Retina (tissue), 1 donor: ENCODE data around the gene PAX8.
A peak's percentile ranks its signal among the peaks of the same experiment; 100 is the strongest.

Experiments used
- DNase-seq: peaks from one replicate; pipeline ENCODE4 v3.0.0-alpha.2; 2016

The PAX8 gene

GRCh38 chr2:113264713-113265403 lies 13.9 kb downstream of the PAX8 start:
- DNase-seq, result no peak

DNA sequence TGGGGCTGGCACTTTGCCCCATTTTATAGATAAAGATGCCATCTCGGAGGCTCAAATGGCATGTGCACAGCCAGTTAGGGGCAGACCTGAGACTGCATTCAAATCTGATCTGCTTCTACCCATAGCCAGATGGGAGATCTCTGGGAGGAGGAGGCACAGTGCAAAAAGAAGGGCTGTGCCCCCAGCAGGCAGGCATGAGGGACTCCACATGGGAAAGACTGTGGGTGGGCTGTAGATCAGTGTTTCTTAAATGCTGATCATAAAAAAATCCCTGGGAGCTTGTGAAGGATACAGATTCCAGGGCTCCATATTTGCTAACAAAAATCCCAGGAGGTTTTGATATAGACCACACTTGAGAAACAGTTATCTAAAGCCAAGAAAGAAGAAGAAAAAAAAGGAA lies 15.2 kb downstream of the PAX8 start:
- no peak for DNase-seq

DNA sequence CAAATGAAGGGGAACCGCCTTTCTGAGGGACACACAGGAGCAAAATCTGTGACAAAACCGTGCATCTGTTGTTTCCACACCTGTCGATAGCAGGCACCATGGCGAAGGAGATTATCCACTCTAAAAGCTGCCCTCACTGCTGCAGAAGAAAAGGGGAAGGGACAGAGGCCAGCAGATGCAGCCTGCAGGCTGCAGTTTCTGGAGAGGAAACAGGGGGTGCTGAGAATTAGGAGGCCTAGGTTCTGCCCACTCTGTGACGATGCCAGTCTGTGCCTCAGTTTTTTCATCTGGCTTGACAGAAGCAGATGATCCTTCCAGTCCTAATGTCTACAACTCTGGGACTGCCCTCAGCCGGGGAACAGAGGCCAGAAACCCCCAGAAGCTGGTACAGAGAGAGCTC lies 17.7 kb downstream of the PAX8 start:
- no peak for DNase-seq

DNA sequence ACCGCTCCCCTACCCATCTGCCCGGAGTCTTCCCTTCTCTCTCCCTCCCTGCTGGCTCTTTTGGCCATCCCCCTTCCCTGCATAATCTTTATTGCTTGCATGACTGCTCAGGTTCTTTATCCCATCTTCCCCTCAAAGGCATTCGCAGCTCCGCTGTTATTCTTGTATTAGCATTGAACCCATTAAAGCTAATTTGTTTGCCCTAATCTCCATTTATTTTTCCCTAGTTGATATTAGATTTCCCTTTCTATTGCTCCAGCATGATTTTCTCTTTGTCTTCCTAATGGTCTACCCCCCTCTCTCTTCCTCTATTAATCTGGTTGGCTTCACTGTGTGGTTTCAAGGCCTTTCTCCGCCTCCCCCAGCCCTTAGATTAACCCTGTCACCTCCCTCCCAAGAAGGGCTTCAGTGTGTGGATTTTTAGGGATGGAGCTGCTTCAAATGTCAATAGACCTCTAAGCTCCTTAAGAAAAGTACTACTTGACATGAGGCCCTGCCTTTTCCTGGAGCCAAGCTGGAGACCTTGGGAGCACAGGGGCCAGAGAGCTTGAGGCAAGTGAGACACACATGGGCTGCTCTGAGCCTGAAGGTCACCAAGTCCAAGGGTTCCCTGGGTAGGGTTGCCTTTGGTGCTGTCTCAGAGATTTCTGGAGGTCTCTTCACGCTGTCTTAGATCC lies 20.1 kb downstream of the PAX8 start:
- no peak for DNase-seq

DNA sequence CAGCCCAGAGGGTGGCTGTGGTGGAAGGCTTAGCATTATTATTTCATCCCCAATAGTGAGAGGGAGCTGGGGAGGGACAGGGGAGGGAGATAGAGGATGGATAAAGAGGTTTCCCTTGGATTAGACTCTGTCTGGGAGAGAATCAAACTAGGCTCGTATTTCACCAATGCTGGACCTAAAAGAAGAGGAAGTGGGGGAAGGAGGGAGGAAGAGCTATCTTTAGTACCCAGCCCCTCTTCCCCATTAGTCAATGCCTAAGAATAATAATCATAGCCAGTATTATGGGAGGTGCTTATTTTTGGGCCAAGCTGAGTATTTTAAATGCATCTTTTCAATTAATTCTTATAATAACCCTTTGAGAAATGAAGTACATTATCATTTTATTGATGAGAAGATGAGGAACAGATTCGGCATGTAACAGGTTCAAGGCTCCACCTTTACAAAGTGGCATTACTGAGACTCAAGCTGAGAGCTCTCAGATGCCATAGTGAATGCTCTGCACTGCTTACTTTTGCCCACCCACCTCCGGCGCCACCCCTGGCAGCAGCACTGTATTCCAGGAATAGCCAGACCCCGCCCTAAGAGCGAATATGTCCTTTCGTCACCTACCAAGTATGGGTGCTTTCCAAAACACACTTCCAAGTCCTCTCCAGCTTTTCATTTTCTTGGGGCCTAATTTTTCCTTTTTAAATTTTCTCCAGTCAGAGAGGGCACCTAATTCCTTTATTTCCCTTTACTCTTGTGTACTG lies 21.0 kb downstream of the PAX8 start:
- no peak for DNase-seq

- DNase-seq, result no peak
Measured at GRCh38 chr2:113255140-113256070, 23.3 kb downstream of the PAX8 start.

- DNase-seq, result no peak
Measured at GRCh38 chr2:113253453-113253852, 25.3 kb downstream of the PAX8 start.

DNA sequence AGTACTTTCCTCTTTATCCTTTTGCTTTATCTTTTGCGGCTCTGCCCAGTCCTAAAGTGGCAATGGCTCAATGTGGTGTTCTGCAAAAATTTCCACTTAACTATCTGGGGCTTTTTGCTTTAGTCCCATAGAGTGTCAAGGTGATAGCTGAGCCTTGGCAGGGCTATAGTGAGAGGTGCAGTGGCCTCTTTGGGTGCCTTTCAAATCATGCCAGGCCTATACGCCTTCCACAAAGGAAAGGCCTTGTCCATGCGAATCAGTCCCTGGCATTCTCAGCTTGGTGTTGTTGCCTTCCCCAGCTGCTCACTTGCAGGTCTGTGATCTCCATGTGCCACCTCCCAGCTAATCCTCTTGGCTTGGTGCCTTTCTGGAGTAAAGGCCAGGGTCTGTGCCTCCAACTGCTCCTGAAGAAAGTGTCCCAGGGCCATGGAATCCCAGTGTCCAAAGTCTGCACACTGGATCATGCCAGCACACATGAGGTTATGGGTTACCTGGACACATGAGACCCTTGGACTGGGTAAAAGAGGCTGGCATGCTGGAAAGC lies 26.6 kb downstream of the PAX8 start:
- DNase-seq, result no peak

DNA sequence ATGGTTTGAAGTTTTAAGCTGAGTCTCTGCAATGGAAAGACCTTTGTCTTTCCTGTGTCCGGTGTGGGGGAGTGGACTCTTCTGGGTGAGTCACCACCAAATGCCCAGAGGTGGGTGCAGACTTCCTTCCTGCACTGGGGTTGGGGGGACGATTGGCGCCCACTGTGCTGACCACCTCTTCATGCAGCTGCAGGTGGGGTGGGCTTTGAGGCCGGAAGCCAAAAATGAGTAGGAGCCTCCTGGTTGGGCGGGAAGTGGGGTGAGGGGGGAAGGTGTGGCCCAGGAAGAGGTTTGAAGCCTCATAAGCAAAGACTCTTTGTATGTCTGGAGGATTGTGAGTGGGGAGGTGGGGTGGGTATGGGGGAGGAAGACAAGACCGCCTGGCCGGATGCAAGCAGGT lies 27.6 kb downstream of the PAX8 start:
- no peak for DNase-seq

DNA sequence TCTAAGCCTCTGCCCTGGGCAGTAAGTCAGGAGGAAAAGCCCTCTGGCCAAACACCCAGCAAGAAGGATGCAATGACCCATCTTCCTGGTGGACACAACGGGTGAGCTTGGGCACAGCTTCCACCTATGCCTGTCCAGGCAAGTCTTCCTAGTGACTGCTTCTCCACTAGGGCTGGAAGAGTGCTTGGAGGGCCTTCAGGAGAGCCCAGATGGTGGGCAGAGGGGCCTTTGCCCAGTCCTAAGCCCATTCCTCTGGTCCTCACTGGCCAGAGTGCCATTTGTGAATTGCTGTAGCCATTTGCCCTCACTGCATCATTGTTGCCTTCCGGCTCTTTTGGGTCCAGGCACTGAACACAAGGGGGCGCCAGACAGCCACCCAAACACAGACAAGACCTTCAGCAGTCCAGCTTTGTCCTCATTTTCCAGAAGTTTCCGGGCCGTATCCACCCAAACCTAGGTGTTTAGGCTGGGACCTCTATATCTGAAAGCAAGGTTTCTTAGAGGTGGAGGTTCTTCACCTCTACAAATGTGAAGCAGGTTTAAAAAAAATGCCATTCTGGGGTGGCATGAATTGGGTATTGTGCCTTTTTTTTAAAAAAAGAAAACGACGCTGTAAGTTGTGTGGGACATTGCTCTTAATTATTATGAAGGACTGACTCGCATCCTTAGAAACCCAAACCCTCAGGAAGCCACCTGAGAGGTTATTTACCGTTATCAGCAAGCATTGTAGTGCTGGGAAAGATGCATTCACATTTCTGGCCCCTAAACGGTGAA lies 29.5 kb downstream of the PAX8 start:
- DNase-seq, result peak; percentile 90

DNA sequence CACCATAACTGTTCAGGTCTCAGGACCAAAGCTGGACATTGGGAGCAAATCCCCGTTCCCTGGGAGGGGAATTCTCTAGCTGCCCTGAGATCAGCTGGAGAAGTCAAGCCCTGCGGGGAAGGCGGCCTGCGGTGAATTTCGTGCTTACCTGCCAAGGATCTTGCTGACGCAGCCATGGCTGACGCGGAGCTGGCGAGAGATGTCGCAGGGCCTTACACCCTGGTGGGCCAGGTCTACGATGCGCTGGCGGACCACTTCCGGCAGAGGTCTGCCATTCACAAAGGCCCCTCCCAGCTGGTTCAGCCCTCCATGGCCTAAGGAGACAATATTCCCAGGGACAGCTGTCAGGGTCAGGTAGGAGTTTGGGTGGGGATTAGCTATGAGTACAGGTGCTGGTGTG lies 32.1 kb downstream of the PAX8 start:
- no peak for DNase-seq

DNA sequence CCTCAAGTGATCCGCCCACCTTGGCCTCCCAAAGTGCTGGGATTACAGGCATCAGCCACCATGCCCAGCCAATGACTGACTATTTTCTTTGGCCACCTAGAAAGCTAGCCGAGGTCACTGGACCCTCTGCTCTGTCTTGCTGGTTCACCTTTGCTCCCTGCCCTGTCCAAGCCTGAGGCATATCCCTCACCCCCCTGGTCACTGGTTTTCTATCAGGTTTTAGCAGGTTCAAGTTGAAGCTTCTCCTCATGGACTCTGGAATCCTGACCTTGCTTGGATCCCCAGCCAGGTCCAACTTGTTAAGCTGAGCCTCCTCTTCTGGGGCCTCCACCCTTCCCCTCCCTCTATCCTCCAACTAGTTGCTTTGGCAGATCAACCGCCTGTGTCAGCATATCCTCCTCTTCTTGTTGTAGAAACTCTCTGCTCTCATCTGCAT lies 33.4 kb downstream of the PAX8 start:
- no peak for DNase-seq

DNA sequence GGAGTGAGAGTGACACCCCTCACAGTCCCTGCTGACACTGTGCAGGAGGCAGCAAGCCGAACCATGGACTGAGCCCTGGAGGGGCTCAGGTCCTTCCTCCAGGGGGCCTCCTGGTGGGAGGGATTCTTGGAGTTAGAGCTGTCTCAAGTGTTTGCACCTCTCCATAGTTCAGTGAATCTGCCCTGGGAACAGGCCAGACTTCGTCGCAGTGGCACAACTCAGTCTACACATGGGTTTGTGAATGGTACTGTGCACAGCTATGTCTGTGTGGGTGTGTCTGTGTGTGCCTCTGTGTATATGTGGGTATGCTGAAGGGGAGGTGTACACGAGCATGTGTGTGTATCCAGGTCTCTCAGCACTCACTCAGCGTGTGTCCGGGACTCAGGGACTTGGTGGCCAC lies 36.4 kb downstream of the PAX8 start:
- no peak for DNase-seq

GRCh38 chr2:113240915-113241911 lies 37.5 kb downstream of the PAX8 start:
- no peak for DNase-seq

DNA sequence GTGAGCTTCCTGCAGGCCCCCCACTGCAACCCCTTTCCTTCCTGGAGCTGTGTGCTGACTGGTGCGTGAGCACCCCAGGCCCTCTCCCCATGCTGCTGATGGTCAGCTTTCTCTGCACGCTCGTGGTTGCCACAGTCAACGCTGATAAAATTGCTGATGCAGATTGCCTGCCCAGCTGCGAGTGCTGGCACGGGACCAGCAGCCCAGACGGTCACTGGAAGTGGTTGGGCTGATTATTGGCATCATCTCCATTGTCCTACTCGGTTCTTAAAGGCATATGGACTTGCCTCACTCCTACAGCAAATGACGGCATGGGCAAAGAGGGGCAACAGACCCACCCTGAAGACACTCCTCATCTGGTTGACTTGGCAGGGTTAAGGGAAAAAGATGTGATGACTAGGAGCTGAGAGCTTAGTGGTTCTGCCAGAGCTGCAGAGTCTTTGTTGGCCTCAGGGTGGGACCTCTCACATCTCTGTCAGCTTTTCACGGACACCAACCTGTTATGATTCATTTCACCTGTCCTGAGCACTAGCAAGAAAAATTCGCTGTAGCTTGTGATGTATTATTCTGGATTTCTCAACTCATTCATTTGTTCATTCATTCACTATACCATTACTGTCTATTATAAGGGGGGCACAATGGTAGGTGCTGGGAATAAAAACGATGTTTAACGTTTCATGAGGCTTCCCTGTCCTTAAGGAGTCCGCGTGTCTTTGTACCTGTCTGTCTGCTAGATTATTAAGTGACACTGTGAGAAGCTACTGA lies 38.4 kb downstream of the PAX8 start:
- DNase-seq, result no peak

- DNase-seq, result no peak
Measured at GRCh38 chr2:113238871-113239839, 39.6 kb downstream of the PAX8 start.

DNA sequence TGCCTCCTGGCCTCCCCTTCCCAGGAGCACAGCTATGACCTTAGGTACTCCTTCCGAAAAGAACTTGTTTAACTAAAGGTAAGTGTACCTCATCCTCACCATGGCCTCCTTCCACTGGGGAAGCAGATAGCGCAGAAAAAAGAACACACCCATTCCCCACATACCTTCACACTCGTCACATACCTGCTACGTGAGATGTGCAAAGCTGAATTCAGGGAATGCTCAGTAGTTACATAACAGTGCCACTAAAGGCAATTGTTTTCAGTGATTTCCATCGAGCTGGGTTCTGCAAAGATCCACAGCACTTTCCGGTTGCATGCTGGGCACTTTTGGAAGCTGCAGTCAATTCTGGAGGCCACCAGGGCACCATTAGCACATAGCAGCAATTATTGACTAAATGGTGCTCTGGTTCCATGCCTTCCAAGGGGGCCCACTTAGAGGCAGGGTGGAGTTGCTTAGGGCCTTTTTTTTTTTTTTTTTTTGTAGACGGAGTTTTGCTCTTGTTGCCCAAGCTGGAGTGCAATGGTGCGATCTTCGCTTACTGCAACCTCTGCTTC lies 41.0 kb downstream of the PAX8 start:
- no peak for DNase-seq
